GM12878 (cell line): ENCODE data around the gene SEC24C.
A peak's percentile ranks its signal among the peaks of the same experiment; 100 is the strongest.

Experiments
- CHD1 ChIP-seq: IDR thresholded peaks from 2 replicates; pipeline ENCODE4 v1.6.1; 2012; ENCODE audit warnings: low read depth, low read length, improper control_type of control experiment
- MYB ChIP-seq: fragments of 150-350 bp; IDR thresholded peaks from 2 replicates; pipeline ENCODE4 v1.6.1; 2014; ENCODE audit warnings: mild to moderate bottlenecking, low read depth, low read length, borderline replicate concordance
- POLR2A ChIP-seq: IDR thresholded peaks from 2 replicates; pipeline ENCODE4 v1.6.1; 2011; ENCODE audit warnings: low read depth, mild to moderate bottlenecking, low read length
- SUZ12 ChIP-seq: fragments of 200-600 bp; sonication (generic); IDR thresholded peaks from one replicate; pipeline ENCODE4 v1.6.1; 2018; ENCODE audit warnings: antibody characterized with exemption, mild to moderate bottlenecking; ENCODE audit not compliant: unreplicated experiment
- TF ChIP-seq, protein P1 (sequence below), 3 experiments: IDR thresholded peaks in 2 of 3; conservative IDR thresholded peaks in 1 of 3; 2 replicates each; pipeline ENCODE4 v1.5.1; 2011; ENCODE audit warnings: low read depth in 3 of 3, low read length in 3 of 3, mild to moderate bottlenecking in 3 of 3, control low read depth in 2 of 3, moderate library complexity in 2 of 3, inconsistent platforms in 1 of 3, mixed read lengths in 1 of 3; ENCODE audit not compliant: control insufficient read depth in 2 of 3, insufficient read depth in 1 of 3; ENCODE audit errors: extremely low read depth in 1 of 3
- TF ChIP-seq, protein P2 (sequence below): IDR thresholded peaks from 2 replicates; pipeline ENCODE4 v1.6.1; 2012; ENCODE audit warnings: low read depth, low read length, improper control_type of control experiment

DNA sequence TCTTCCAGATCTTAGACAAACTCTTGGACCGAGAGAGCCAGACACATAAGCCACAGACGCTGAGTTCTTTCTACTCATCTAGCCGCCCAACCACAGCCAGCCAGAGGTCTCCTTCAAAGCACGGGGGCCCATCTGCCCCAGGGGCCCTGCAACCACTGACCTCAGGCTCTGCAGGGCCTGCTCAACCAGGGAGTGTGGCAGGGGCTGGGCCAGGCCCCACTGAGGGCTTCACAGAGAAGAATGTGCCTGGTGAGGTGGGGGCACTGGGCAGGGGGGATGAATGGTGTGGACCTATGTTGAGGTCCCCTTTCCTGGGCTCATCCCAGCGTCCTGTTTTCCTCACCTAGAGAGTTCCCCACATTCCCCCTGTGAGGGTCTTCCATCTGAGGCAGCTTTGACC, 52.6 kb downstream of the SEC24C start:
- TF ChIP-seq MYB (no peak), POLR2A (peak; percentile 34; the same call in 1 of the 2 replicates), SUZ12 (no peak), CHD1 (no peak)
- TF ChIP-seq, protein P1, sequence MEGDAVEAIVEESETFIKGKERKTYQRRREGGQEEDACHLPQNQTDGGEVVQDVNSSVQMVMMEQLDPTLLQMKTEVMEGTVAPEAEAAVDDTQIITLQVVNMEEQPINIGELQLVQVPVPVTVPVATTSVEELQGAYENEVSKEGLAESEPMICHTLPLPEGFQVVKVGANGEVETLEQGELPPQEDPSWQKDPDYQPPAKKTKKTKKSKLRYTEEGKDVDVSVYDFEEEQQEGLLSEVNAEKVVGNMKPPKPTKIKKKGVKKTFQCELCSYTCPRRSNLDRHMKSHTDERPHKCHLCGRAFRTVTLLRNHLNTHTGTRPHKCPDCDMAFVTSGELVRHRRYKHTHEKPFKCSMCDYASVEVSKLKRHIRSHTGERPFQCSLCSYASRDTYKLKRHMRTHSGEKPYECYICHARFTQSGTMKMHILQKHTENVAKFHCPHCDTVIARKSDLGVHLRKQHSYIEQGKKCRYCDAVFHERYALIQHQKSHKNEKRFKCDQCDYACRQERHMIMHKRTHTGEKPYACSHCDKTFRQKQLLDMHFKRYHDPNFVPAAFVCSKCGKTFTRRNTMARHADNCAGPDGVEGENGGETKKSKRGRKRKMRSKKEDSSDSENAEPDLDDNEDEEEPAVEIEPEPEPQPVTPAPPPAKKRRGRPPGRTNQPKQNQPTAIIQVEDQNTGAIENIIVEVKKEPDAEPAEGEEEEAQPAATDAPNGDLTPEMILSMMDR (IDR thresholded peaks at IDR 0.05 in 2 of 3, conservative IDR thresholded peaks at IDR 0.05 in 1 of 3; ENCODE audit: control insufficient read depth in 2 of 3, extremely low read depth in 1 of 3, insufficient read depth in 1 of 3, low read depth in 3 of 3, low read length in 3 of 3): no peak
- TF ChIP-seq, protein P2, sequence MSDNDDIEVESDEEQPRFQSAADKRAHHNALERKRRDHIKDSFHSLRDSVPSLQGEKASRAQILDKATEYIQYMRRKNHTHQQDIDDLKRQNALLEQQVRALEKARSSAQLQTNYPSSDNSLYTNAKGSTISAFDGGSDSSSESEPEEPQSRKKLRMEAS: no peak
